Sciatic nerve (tissue), 2 donors: Measurements from ENCODE around the gene HASPIN. TPM values are rescaled to one million over a fixed set of nuclear protein-coding genes. Genes with fewer than 3 reads are reported as not detected.

Experiments
- ATAC-seq: fragments of 200-7000 bp; cut with Tn5 transposase; one replicate; pipeline ENCODE4 v1.9.1; 2020; ENCODE audit warnings: mild to moderate bottlenecking, moderate library complexity
- DNase-seq: peaks from one replicate; pipeline ENCODE4 v3.0.0-alpha.2; 2020; ENCODE audit warnings: low spot score
- intact Hi-C: fragments of 100-400 bp; cut with DNase I; formaldehyde crosslinking; loops from one replicate; pipeline ENCODE4 v1.14.2; 2022
- total RNA-seq: library from RNA; stranded (reverse); fragmentation: NEBNext Ultra II Directional; extraction: Animal tissue kit (Norgen Biotek cat#: 25700); gene quantifications from one replicate; pipeline ENCODE4 v1.2.1, GENCODE V29; 2021
- donor health status: DM: no; HTN: no; CAD: no.
- donor health status: DM: no; HTN: no; CAD: no.

HASPIN gene
- 0.36 TPM for total RNA-seq

GRCh38 chr17:3723556-3724377, at the start of gene HASPIN:
Gene HASPIN (plus strand): TSS chr17:3723903. CDS start chr17:3723936, 33 bp downstream.
- DNase-seq, result peak; percentile 97
- ATAC-seq, result peak; percentile 97
- intact Hi-C loops, result no loop called here

GRCh38 chr17:3675886-3676285, 47.8 kb upstream of the HASPIN start:
- intact Hi-C loops, result no loop called here
- DNase-seq (no peak), ATAC-seq (no peak)

DNA sequence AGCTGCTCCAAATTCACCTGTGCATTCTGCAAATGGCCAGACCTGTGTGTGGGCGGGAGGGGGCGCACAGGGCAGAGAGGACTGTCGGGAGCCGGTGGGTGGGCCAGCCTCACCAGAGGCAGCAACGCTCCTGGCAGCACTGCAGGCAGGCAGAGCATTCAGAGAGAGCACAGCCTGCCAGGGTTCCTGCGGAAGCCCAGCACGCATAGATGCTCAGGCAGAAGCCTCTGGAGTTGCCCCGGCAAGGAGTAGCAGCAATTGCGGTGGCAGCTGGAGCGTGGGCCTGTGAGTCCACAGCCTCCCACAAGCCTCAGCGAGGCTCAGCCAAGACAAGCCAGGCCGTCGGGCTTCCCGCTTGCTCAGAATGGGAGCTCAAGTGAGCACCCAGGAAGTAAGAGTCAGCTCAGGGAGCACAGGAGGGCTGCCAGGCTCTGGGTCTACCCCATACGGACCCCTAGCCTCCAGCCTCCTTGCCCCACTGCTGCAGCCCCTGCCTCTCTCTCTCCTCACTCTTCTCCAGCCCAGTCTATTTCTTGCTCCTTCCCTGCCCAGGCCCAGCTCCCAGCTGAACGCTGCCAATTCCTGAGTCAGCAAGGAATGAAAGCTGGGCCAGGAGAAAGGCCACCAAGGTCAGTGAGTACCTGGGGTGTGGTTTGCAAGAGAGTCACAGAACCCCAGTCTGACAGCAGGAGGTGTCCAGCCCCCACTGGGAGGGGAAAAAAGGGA, 45.4 kb upstream of the HASPIN start:
- intact Hi-C loops, result no loop called here
- ATAC-seq, result no peak

GRCh38 chr17:3678821-3679530, 44.7 kb upstream of the HASPIN start:
- DNase-seq (no peak), ATAC-seq (peak; percentile 9)
- intact Hi-C loops, result no loop called here

More for the DNA sequence above, 45.4 kb upstream of the HASPIN start:
- DNase-seq, result no peak

GRCh38 chr17:3679531-3680126, 44.1 kb upstream of the HASPIN start:
- no peak for DNase-seq
- no peak for ATAC-seq
- intact Hi-C loops, result no loop called here

- intact Hi-C loops, result no loop called here
Measured at GRCh38 chr17:3681057-3681456, 42.6 kb upstream of the HASPIN start.

GRCh38 chr17:3681565-3681964, 42.1 kb upstream of the HASPIN start:
- intact Hi-C loops, result no loop called here
- DNase-seq (no peak), ATAC-seq (no peak)

More at GRCh38 chr17:3681057-3681456, 42.6 kb upstream of the HASPIN start:
- ATAC-seq, result no peak
- DNase-seq, result no peak

GRCh38 chr17:3682033-3682432, 41.7 kb upstream of the HASPIN start:
- no peak for ATAC-seq
- DNase-seq, result no peak
- intact Hi-C loops, result no loop called here

DNA sequence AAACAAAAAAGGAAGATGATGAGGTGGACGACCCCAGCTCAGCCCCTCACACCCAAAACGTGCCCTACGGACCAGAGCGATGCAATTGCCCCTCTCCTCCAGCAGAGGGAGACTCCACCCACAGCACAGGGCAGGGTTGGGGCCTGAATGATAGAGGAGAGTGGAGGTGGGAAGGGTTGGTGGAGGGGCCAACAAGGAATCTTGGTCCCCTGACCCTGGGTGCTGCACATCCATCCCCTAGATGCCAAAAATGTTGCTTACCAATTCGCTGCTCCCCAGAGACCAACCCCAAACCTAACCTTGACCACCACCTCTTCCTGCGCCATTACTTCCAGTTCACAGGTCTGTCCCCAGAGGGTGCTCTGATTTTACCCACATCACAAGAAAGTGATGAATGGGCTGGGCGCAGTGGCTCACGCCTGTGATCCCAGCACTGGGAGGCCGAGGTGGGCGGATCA, 40.6 kb upstream of the HASPIN start:
- ATAC-seq (peak; percentile 71), DNase-seq (no peak)
- intact Hi-C loops, result no loop called here

DNA sequence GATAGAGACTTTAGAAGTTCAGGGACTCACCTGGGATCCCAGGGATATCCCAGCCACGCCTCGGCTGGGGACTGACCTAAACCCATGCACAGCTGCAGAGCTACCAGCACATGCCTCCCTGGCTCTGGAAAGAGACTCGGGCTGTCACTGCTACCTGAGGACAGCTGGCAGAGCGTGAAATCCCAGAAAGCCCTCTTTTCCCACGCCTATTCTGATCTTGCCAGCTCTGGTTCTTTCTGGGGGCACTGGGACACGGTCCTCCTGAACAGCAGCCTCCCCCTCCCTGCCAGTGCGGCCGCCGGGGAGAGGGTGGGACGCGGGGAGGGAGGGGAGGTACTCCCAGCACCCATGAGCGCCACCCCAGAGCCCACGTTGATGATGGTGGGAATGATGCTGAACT, 38.5 kb upstream of the HASPIN start:
- intact Hi-C loops, result no loop called here
- ATAC-seq (no peak), DNase-seq (no peak)

DNA sequence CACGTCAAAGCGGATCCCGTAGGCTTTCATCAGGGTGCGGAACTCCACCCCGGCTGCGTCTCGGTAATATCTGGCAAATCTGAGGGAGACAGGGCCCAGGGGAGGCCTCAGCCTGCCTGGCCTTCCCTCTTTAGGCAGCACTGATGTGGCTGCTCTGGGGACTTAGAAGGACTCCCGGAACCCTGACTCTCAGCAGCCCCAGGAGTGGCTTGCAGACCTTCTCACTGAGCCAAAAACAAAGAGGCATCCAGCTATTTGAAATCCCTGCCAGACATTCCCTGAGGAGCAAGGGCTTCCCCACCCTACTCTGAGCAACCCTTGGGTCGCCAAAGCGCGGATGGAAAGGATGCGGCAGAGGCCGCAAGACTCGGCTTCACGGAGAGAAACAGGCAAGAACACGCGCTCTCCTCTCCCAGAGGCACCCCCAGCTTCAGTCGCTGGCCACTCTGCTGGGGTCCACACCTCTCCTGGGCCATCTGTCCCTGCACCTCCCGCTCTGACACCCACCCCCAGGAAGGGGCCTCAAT, 35.6 kb upstream of the HASPIN start:
- ATAC-seq (no peak), DNase-seq (no peak)
- intact Hi-C loops, result no loop called here

GRCh38 chr17:3688852-3689261, 34.8 kb upstream of the HASPIN start:
- ATAC-seq, result peak; percentile 42
- intact Hi-C loops, result no loop called here
- DNase-seq, result no peak

DNA sequence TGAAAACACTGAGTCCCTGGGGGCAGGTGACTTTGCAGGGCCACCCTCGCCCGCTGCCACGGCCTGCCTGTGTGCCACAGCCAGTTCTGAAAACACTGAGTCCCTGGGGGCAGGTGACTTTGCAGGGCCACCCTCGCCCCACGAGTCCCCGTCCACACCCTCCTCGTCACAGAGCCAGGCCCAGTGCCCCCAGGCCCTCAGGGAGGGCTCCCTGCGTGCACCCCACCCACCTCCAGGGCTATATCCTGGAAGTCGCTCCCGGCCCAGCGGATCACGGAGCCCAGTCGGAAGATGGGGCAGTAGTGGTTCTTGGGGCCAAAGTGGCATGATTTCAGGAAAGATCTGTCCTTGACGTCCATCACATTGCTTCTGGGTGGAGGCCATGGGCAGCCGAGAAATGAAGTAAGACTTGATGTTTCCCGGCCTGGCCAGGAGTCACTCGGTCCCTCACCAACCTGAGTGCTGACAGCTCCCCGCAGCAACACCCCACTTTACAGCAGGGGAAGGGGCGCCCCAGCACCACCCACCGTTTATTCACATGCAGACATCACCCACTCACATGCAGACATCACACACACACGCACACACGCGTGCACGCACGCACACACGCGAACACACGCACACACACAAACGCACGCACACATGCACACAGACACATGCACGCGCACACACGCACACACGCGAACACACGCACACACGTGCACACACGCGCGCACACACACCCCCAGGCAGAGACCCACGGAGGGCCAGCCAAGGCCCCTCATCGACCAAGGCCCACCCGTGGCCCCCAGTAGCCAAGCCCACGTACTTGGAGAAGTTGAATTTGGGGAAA, 34.2 kb upstream of the HASPIN start:
- DNase-seq (no peak), ATAC-seq (peak; percentile 32)
- intact Hi-C loops, result no loop called here

DNA sequence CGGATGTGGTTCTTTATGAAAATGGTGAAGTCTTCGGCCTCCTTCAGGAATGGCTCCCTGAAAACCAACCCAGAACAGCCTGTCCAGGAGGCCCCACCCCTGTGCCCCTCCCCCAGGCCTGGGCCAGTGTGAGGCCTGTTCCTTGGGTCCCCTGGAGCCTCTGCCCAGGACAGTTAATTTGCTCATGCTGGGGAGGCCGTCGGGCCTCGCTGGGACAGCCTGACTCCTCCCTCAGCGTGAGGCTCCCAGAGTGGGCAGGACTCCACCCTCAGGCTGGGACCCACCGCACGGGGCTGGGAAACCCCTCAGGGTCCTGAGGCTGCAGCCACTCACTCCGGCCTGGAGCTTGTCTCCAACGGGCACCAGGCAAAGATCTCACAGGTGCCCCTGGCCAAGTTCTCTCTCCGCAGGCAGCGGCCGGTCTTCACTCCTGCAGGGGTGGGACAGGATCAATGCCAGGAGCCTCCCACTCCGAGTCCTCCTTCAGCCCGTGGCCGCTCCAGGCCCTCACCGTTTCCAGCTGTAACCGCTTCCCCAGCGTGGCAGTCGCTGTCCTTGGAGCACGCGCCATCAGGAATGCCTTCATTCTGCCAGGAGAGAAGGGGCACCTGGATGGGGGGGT, 33.5 kb upstream of the HASPIN start:
- ATAC-seq (peak; percentile 26), DNase-seq (no peak)
- intact Hi-C loops, result no loop called here

- no peak for DNase-seq
- no peak for ATAC-seq
- intact Hi-C loops, result no loop called here
Measured at GRCh38 chr17:3691617-3692067, 32.1 kb upstream of the HASPIN start.

DNA sequence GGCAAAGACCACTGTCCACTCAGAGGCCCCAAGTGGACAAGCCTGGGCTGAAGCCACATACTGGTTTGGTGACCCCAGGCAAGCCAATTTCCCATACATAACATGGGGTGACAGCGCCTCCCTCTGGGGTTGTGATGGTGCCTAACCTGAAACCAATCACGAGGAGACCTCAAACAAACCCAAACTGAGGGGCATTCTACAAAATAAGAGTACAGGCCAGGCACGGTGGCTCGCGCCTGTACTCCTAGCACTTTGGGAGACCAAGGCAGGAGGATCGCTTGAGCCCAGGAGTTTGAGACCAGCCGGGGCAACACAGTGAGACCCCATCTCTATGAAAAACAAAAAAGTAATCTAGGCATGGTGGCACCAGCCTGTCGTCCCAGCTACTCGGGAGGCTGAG, 31.4 kb upstream of the HASPIN start:
- no peak for ATAC-seq
- no peak for DNase-seq
- intact Hi-C loops, result no loop called here

GRCh38 chr17:3693141-3693540, 30.6 kb upstream of the HASPIN start:
- no peak for ATAC-seq
- intact Hi-C loops, result no loop called here
- no peak for DNase-seq

DNA sequence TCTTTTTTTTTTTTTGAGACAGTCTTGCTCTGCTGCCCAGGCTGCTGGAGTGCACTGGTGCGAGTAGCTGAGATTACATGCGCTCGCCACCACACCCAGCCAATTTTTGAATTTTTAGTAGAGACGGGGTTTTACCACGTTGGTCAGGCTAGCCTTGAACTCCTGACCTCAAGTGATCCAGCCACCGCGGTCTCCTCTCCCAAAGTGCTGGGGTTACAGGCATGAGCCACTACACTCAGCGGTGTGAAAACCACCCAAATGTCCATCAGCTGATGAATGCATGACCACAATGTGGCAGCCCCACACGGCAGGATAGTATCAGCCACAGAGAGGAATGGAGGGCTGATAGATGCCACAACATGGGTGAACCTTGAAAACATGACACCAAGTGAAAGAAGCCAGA, 29.9 kb upstream of the HASPIN start:
- DNase-seq, result no peak
- intact Hi-C loops, result no loop called here
- ATAC-seq, result no peak
